Measurements from ENCODE around the gene MLST8. TPM values are rescaled to one million over a fixed set of nuclear protein-coding genes. Genes with fewer than 3 reads are reported as not detected.

The MLST8 gene
- polyA plus RNA-seq, 1 experiment: 62.7 TPM

GRCh38 chr16:2223221-2223941 lies 18.1 kb downstream of the MLST8 start, which contains the start of gene E4F1:
Gene E4F1 (plus strand): TSS chr16:2223591. CDS start chr16:2223614, 23 bp downstream.
- TF ChIP-seq CTCF (IDR thresholded peaks at IDR 0.05; ENCODE audit: insufficient read depth, low read depth, low read length): no peak
- H3K36me3 ChIP-seq (ENCODE audit: control insufficient read depth, insufficient read depth, low read length): peaks cover 4% of the 10 kb centered on the region
- peak; percentile 94 for DNase-seq (ENCODE audit: low read depth)
- POLR2A ChIA-PET: no interaction called here
- H3K4me3 ChIP-seq (ENCODE audit: low read depth, low read length): peak within 1 kb of the TSS; percentile 76
- no peaks in the 10 kb centered on the region for H3K27me3 ChIP-seq (ENCODE audit: control insufficient read depth, insufficient read depth, low read length)
- CTCF ChIA-PET: interaction anchor here (1.0 kb wide), 1 partner anchor 29 kb away, joined by 3 read pairs; no protein-coding TSS in a partner anchor

DNA sequence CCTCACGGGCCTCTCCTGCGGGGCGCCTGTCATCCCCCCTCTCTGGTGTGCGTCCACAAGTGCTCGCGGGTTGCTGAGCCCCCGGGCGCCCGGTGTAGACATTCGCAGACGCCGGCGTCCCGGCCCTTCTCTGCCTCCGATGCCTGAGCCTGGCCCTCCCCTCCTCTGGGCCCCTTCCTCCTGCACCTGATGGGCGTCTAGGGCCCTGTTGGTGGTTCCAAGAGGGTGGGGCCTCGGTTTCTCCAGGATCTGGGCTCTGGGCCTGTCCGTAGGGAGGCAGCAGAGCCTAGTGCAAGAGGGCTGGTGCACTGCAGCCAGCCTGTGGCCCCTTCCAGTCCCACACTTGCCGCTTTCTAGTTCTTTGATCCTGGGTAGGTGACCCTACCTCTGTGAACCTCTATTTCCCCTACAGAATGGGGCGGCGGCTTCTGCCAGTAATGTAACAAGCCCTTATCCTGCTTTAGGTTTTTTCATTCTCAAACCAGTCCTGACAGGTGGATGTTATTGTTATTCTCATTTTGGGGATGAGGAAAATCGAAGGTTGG lies 18.8 kb downstream of the MLST8 start:
- ChIA-PET CTCF (interaction anchor here (0.6 to 1.0 kb wide), 2 partner anchors 28 to 210 kb away, joined by 3 read pairs; no protein-coding TSS in a partner anchor), POLR2A (no interaction called here)
- Histone ChIP-seq H3K36me3 (ENCODE audit: control insufficient read depth, insufficient read depth, low read length) (peaks cover 9% of the 10 kb centered on the region), H3K4me3 (ENCODE audit: low read depth, low read length) (peak overlapping the region; percentile 76), H3K27me3 (ENCODE audit: control insufficient read depth, insufficient read depth, low read length) (no peaks in the 10 kb centered on the region)
- peak; percentile 36; the same call in 1 of the 2 replicates for TF ChIP-seq CTCF (IDR thresholded peaks at IDR 0.05; ENCODE audit: insufficient read depth, low read depth, low read length)
- DNase-seq (ENCODE audit: low read depth): no peak

DNA sequence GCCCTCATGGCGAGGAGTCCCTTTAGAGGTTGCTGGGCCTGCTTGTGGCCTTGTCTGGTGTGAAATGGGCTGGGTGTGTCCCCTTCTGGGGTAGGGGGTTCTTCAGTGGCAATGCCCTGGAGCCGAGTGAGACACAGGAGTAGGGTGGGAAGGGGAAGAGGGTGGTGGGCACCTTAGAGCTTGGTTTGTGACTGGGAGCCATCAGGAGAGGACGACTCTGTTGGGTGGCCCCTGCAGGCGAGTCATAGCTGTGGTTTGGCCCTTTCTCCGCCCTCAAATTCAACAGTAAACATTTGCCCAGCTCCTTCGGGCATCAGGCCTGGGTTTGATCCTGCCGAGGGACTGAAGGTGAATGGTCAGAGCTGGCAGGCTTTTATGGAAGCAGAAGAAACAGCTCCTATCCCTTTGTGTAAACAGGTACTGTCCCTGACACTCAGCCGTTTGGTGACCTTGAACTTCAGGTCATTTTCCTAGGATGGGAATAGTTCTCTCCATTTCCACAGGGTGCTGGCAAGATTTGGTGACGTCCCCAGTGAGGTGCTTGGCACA lies 21.1 kb downstream of the MLST8 start:
- TF ChIP-seq CTCF (IDR thresholded peaks at IDR 0.05; ENCODE audit: insufficient read depth, low read depth, low read length): no peak
- Histone ChIP-seq H3K4me3 (ENCODE audit: low read depth, low read length) (no peak overlapping the region), H3K27me3 (ENCODE audit: control insufficient read depth, insufficient read depth, low read length) (no peaks in the 10 kb centered on the region), H3K36me3 (ENCODE audit: control insufficient read depth, insufficient read depth, low read length) (peaks cover 15% of the 10 kb centered on the region)
- CTCF ChIA-PET: no interaction called here
- DNase-seq (ENCODE audit: low read depth): no peak
- POLR2A ChIA-PET: no interaction called here

DNA sequence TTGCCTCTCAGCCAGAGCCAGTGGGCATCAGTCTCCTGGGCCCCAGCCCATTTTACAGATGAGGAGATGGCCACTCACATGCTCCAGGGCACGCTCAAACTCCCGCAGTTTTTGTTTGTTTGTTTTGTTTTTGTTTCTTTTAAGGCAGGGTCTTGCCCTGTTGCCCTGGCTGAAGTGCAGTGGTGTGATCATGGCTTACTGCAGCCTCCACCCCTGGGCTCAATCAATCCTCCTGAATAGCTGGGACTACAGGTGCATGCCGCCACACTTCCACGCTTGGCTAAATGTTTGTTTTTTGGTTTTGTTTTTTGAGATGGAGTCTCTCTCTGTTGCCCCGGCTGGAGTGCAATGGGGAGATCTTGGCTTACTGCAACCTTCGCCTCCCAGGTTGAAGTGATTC lies 21.7 kb downstream of the MLST8 start:
- Histone ChIP-seq H3K36me3 (ENCODE audit: control insufficient read depth, insufficient read depth, low read length) (peaks cover 19% of the 10 kb centered on the region), H3K27me3 (ENCODE audit: control insufficient read depth, insufficient read depth, low read length) (no peaks in the 10 kb centered on the region), H3K4me3 (ENCODE audit: low read depth, low read length) (no peak overlapping the region)
- DNase-seq (ENCODE audit: low read depth): no peak
- POLR2A ChIA-PET: no interaction called here
- CTCF ChIA-PET: interaction anchor here (0.6 kb wide), 1 partner anchor 111 kb away, joined by 5 read pairs; no protein-coding TSS in a partner anchor
- TF ChIP-seq CTCF (IDR thresholded peaks at IDR 0.05; ENCODE audit: insufficient read depth, low read depth, low read length): no peak

DNA sequence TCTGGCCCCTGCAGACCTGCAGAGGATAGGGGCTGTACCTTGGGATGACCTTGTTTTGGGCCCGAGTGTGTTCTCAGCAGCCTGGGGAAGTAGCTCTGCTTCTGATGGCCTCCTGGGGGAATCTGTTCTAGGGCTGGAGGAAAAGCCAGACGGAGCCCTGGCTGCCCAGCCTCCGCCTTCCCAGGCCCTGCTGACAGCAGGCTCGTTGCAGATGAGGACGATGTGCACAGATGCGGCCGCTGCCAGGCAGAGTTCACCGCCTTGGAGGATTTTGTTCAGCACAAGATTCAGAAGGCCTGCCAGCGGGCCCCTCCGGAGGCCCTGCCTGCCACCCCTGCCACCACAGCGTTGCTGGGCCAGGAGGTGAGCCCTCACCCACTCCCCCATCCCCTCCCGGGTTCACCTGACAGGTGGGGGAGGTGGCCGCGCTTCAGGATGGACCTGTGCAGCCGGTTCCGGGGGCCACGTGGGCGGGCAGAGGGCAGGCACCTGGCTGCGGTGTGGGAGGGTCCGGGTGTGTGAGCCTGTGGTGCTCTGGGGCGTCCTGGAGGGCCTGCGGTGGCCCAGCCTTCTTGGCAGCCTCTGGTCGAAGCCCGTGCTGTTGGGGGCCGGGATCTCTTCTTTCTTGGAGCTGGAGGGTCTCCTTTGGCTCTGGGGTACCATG lies 23.0 kb downstream of the MLST8 start:
- CTCF ChIA-PET: no interaction called here
- Histone ChIP-seq H3K4me3 (ENCODE audit: low read depth, low read length) (no peak overlapping the region), H3K36me3 (ENCODE audit: control insufficient read depth, insufficient read depth, low read length) (peaks cover 28% of the 10 kb centered on the region)

More for the DNA sequence above, 23.0 kb downstream of the MLST8 start:
- H3K27me3 ChIP-seq (ENCODE audit: control insufficient read depth, insufficient read depth, low read length): no peaks in the 10 kb centered on the region
- POLR2A ChIA-PET: no interaction called here
- no peak for TF ChIP-seq CTCF (IDR thresholded peaks at IDR 0.05; ENCODE audit: insufficient read depth, low read depth, low read length)
- DNase-seq (ENCODE audit: low read depth): no peak
